ENCODE data around the gene MYL7.

MYL7 gene

GRCh38 chr7:44138698-44139097, 2.4 kb downstream of the MYL7 start:
- no peak overlapping the region for H3K4me3 ChIP-seq (ENCODE audit: low read depth, low read length)
- CTCF ChIA-PET: interaction anchor here (1.3 to 1.5 kb wide), 2 partner anchors 9 to 16 kb away, joined by 3 to 4 read pairs; no protein-coding TSS in a partner anchor
- DNase-seq (ENCODE audit: low read depth, low spot score): no peak
- no peak for TF ChIP-seq CTCF (IDR thresholded peaks at IDR 0.05; ENCODE audit: insufficient read depth, low read length, missing control alignments)
- POLR2A ChIA-PET: no interaction called here

GRCh38 chr7:44136731-44137130, 4.4 kb downstream of the MYL7 start:
- ChIA-PET POLR2A (no interaction called here), CTCF (interaction anchor here (1.1 kb wide), 1 partner anchor 8 kb away, joined by 3 read pairs; no protein-coding TSS in a partner anchor)
- no peak for DNase-seq (ENCODE audit: low read depth, low spot score)
- no peak overlapping the region for H3K4me3 ChIP-seq (ENCODE audit: low read depth, low read length)
- TF ChIP-seq CTCF (IDR thresholded peaks at IDR 0.05; ENCODE audit: insufficient read depth, low read length, missing control alignments): no peak

GRCh38 chr7:44134943-44135628, 6.0 kb downstream of the MYL7 start:
- POLR2A ChIA-PET: no interaction called here

GRCh38 chr7:44133295-44133694, 7.8 kb downstream of the MYL7 start:
- H3K4me3 ChIP-seq (ENCODE audit: low read depth, low read length): no peak overlapping the region
- POLR2A ChIA-PET: interaction anchor here (1.8 kb wide), 1 partner anchor 10 kb away, joined by 5 read pairs; the partner anchor contains the start of gene POLD2
- no peak for TF ChIP-seq CTCF (IDR thresholded peaks at IDR 0.05; ENCODE audit: insufficient read depth, low read length, missing control alignments)
- DNase-seq (ENCODE audit: low read depth, low spot score): no peak
- CTCF ChIA-PET: no interaction called here

More at GRCh38 chr7:44134943-44135628, 6.0 kb downstream of the MYL7 start:
- no peak for TF ChIP-seq CTCF (IDR thresholded peaks at IDR 0.05; ENCODE audit: insufficient read depth, low read length, missing control alignments)
- no peak for DNase-seq (ENCODE audit: low read depth, low spot score)
- H3K4me3 ChIP-seq (ENCODE audit: low read depth, low read length): no peak overlapping the region
- CTCF ChIA-PET: interaction anchor here (1.2 kb wide), 1 partner anchor 10 kb away, joined by 4 read pairs; no protein-coding TSS in a partner anchor

GRCh38 chr7:44132039-44132438, 9.1 kb downstream of the MYL7 start:
- DNase-seq (ENCODE audit: low read depth, low spot score): no peak
- ChIA-PET POLR2A (interaction anchor here (0.6 to 1.3 kb wide), 2 partner anchors 9 to 64 kb away, joined by 3 read pairs; partner anchors contain the start of gene POLD2), CTCF (interaction anchor here (0.9 to 1.9 kb wide), 6 partner anchors 10 to 65 kb away, joined by 3 to 10 read pairs (median 5); no protein-coding TSS in a partner anchor)
- TF ChIP-seq CTCF (IDR thresholded peaks at IDR 0.05; ENCODE audit: insufficient read depth, low read length, missing control alignments): no peak
- no peak overlapping the region for H3K4me3 ChIP-seq (ENCODE audit: low read depth, low read length)
